Prostate gland (tissue), 2 donors: ENCODE results near the gene ZBTB7B.

ENCODE experiments used
- CTCF ChIP-seq, 4 experiments: fragments of 200-600 bp in 2 of 4; fragments of 450-650 bp in 2 of 4; sonication (generic) in 2 of 4; IDR thresholded peaks; 1 replicate in 3 of 4; 2 replicates in 1 of 4; pipeline ENCODE4 v1.5.1; 2016 to 2019; ENCODE audit warnings: antibody characterized with exemption in 4 of 4, mild to moderate bottlenecking in 2 of 4, moderate library complexity in 2 of 4
- POLR2A ChIP-seq: fragments of 450-650 bp; IDR thresholded peaks from one replicate; pipeline ENCODE4 v1.6.1; 2016; ENCODE audit warnings: antibody characterized with exemption, mild to moderate bottlenecking
- POLR2AphosphoS5 ChIP-seq: sonication (generic); formaldehyde crosslinking; IDR thresholded peaks from one replicate; pipeline ENCODE4 v1.6.1; 2017; ENCODE audit warnings: antibody characterized with exemption

- no peak for TF ChIP-seq CTCF (IDR thresholded peaks at IDR 0.05)
- no peak for TF ChIP-seq POLR2AphosphoS5
- no peak for TF ChIP-seq POLR2A
Observed at GRCh38 chr1:154959426-154959780, 43.2 kb upstream of the ZBTB7B start.
